ENCODE data around the gene PCSK1. TPM values are rescaled to one million over a fixed set of nuclear protein-coding genes. Genes with fewer than 3 reads are reported as not detected.
"Not testable (repeated sequence)": the region's sequence is repeated elsewhere in the genome, so short reads cannot be mapped to it uniquely, and the experiment has no call there.

PCSK1 gene
- total and polyA plus RNA-seq, 4 donors: 0.13 to 7.7 (median 1.6) TPM

DNA sequence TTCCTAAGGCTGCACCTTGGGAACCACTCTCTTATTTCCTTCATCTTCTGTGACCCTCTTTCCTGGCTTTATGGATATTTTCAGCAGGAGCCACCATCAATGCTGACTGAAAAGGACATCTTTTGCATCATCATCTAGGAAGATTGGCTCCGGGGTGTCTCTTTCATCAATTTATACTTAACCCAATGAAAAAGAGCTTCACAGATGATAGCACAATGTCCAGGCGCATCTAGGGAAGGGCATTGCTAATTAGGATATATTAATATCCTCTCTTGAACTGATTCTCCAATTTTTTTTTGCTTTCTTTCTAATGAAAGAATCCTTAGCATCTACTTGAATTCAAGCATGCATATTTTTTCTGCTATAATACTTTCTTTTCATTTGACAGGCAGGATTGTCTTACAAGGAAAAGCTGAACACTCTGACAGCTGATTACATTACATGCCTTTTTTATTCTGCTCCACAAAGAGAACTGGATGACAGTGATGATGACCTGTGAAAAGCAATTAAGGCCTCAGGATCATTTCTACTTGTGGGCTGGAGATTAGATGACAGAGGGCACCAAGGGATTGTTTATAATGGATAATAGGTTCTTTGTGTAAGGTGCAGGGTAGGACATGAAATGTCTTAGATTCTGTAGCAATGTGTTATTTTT is 60.2 kb downstream of the PCSK1 start:
- Histone ChIP-seq H3K36me3 (ENCODE audit: control insufficient read depth in 1 of 2, insufficient read depth in 2 of 2, low read length in 1 of 2) (no peaks in the 10 kb centered on the region), H3K4me3 (ENCODE audit: low read length in 2 of 2) (no peak overlapping the region), H3K4me1 (ENCODE audit: control insufficient read depth in 1 of 2, insufficient read depth in 2 of 2, low read length in 2 of 2) (no peaks in the 10 kb centered on the region), H3K27ac (ENCODE audit: low read depth in 1 of 2, low read length in 2 of 2) (no peak overlapping the region), H3K9me3 (ENCODE audit: control insufficient read depth, low read length) (no peaks in the 10 kb centered on the region), H3K27me3 (ENCODE audit: control insufficient read depth in 1 of 2, insufficient read depth in 2 of 2, low read length in 1 of 2) (no peaks in the 10 kb centered on the region)
- WGBS, 2 donors: 93 to 96% methylated on average over 2 of the region's 2 CpGs
- ATAC-seq (ENCODE audit: low FRiP score): no peak
- no peak for DNase-seq
- intact Hi-C loops (cut with DNase I): no loop called here

DNA sequence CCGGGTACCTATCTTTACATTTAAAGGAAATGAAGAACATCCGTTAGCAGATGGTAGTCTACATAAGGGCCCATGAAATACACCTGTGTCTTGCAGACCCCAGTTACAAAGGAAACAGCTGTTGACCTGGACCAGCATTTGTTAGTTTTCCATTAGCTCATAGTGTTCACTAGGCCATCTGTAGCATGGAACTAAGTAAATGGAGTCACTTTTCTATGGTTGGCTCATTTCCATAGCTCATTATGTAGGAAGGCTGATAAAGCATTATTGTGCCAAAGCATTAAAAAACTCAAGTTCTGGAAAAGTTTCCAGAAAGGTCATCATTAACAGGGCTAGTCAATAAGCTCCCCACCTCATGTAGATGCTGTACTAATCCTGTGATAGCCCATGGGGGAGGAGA is 62.1 kb downstream of the PCSK1 start:
- H3K36me3 ChIP-seq (ENCODE audit: control insufficient read depth in 1 of 2, insufficient read depth in 2 of 2, low read length in 1 of 2): no peaks in the 10 kb centered on the region
- H3K4me3 ChIP-seq (ENCODE audit: low read length in 2 of 2): no peak overlapping the region
- ATAC-seq (ENCODE audit: low FRiP score) (no peak), DNase-seq (no peak)
- H3K4me1 ChIP-seq (ENCODE audit: control insufficient read depth in 1 of 2, insufficient read depth in 2 of 2, low read length in 2 of 2): no peaks in the 10 kb centered on the region
- no peak overlapping the region for H3K27ac ChIP-seq (ENCODE audit: low read depth in 1 of 2, low read length in 2 of 2)
- intact Hi-C loops (cut with DNase I): no loop called here
- WGBS, 2 donors: 92 to 93% methylated on average over 2 of the region's 2 CpGs
- no peaks in the 10 kb centered on the region for H3K27me3 ChIP-seq (ENCODE audit: control insufficient read depth in 1 of 2, insufficient read depth in 2 of 2, low read length in 1 of 2)
- H3K9me3 ChIP-seq (ENCODE audit: control insufficient read depth, low read length): no peaks in the 10 kb centered on the region

DNA sequence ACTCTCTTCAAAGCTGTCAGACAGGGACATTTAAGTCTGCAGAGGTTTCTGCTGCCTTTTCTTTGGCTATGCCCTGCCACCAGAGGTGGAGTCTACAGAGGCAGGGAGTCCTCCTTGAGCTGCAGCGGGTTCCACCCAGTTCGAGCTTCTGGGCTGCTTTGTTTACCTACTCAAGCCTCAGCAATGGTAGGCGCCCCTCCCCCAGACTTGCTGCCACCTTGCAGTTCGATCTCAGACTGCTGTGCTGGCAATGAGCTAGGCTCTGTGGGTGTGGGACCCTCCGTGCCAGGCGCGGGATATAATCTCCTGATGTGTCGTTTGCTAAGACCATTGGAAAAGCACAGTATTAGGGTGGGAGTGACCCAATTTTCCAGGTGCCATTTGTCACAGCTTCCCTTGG is 65.7 kb downstream of the PCSK1 start:
- DNase-seq; H3K9me3 ChIP-seq (ENCODE audit: control insufficient read depth, low read length); H3K4me3 ChIP-seq (ENCODE audit: low read length in 2 of 2); ATAC-seq (ENCODE audit: low FRiP score); H3K4me1 ChIP-seq (ENCODE audit: control insufficient read depth in 1 of 2, insufficient read depth in 2 of 2, low read length in 2 of 2); intact Hi-C loops (cut with DNase I); H3K27ac ChIP-seq (ENCODE audit: low read depth in 1 of 2, low read length in 2 of 2); H3K27me3 ChIP-seq (ENCODE audit: control insufficient read depth in 1 of 2, insufficient read depth in 2 of 2, low read length in 1 of 2); H3K36me3 ChIP-seq (ENCODE audit: control insufficient read depth in 1 of 2, insufficient read depth in 2 of 2, low read length in 1 of 2): not testable (repeated sequence)
- 88 to 94% methylated on average over 8 of the region's 8 CpGs for WGBS, 2 donors

DNA sequence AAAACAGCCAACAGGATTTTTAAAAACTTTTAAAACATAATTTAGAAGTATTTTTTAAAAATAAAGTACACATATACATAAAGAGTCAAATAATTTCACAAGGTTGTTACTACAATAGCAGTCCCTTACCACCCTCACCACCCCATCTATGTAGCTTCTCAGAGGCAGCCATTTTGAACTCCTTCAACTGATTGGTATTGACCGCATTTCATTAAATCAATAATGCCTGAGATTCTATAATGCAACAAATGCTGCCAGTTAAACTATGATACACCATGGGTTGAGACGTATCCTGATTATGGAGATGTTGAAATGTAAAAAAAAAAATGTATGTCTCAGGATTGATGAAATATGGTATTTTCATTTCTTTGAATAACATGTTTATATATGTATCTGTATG is 78.8 kb downstream of the PCSK1 start:
- 97 to 99% methylated on average over 2 of the region's 2 CpGs for WGBS, 2 donors
- H3K9me3 ChIP-seq (ENCODE audit: control insufficient read depth, low read length): no peaks in the 10 kb centered on the region
- no peaks in the 10 kb centered on the region for H3K4me1 ChIP-seq (ENCODE audit: control insufficient read depth in 1 of 2, insufficient read depth in 2 of 2, low read length in 2 of 2)
- no peaks in the 10 kb centered on the region for H3K27me3 ChIP-seq (ENCODE audit: control insufficient read depth in 1 of 2, insufficient read depth in 2 of 2, low read length in 1 of 2)
- no peak for DNase-seq
- no peak overlapping the region for H3K4me3 ChIP-seq (ENCODE audit: low read length in 2 of 2)
- intact Hi-C loops (cut with DNase I): no loop called here
- no peak for ATAC-seq (ENCODE audit: low FRiP score)
- H3K36me3 ChIP-seq (ENCODE audit: control insufficient read depth in 1 of 2, insufficient read depth in 2 of 2, low read length in 1 of 2): no peaks in the 10 kb centered on the region
- no peak overlapping the region for H3K27ac ChIP-seq (ENCODE audit: low read depth in 1 of 2, low read length in 2 of 2)

DNA sequence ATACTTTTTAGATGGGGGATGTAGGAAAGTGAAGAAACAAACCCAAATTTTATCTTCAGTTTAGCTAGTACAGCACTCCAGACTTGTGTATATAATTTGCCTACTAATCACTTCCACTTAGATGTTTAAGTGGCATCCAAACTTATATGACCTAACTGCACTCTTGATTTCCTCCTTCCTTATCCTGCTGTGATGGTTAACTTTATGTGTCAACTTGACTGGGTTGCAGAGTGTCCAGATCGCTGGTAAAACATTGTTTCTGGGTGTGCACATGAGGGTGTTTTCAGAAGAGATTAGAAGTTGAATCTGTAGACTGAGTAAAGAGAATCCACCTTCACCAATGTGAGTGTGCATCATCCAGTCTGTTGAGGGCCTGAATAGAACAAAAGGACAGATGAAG is 79.8 kb downstream of the PCSK1 start:
- DNase-seq (no peak), ATAC-seq (ENCODE audit: low FRiP score) (no peak)
- intact Hi-C loops (cut with DNase I): no loop called here
- WGBS, 2 donors: 79 to 89% methylated on average over 1 of the region's 1 CpG
- H3K36me3 ChIP-seq (ENCODE audit: control insufficient read depth in 1 of 2, insufficient read depth in 2 of 2, low read length in 1 of 2): no peaks in the 10 kb centered on the region
- no peak overlapping the region for H3K4me3 ChIP-seq (ENCODE audit: low read length in 2 of 2)
- H3K27ac ChIP-seq (ENCODE audit: low read depth in 1 of 2, low read length in 2 of 2): no peak overlapping the region
- H3K27me3 ChIP-seq (ENCODE audit: control insufficient read depth in 1 of 2, insufficient read depth in 2 of 2, low read length in 1 of 2): no peaks in the 10 kb centered on the region
- H3K9me3 ChIP-seq (ENCODE audit: control insufficient read depth, low read length): no peaks in the 10 kb centered on the region
- H3K4me1 ChIP-seq (ENCODE audit: control insufficient read depth in 1 of 2, insufficient read depth in 2 of 2, low read length in 2 of 2): no peaks in the 10 kb centered on the region

DNA sequence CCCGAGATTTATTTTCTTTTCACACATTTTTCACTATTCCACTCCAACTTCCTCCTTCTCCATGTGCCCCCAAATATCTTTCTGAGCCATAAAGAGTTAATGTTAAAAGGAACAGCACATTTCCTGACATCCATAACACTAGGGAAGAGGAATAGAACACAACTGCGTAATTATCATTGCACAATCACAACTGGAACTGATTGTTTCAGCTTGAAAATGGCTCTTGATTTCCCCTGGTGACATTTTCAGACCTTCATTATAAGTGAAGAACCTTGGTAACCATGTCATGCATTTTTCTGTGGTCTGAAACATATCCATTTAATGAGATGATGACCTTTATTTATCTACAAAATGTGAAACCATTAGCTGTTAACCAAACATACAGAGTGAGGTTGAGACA is 82.4 kb downstream of the PCSK1 start:
- H3K9me3 ChIP-seq (ENCODE audit: control insufficient read depth, low read length): no peaks in the 10 kb centered on the region
- WGBS, 2 donors: 78 to 82% methylated on average over 2 of the region's 2 CpGs
- H3K27ac ChIP-seq (ENCODE audit: low read depth in 1 of 2, low read length in 2 of 2): no peak overlapping the region
- no peaks in the 10 kb centered on the region for H3K27me3 ChIP-seq (ENCODE audit: control insufficient read depth in 1 of 2, insufficient read depth in 2 of 2, low read length in 1 of 2)
- H3K4me3 ChIP-seq (ENCODE audit: low read length in 2 of 2): no peak overlapping the region
- no peaks in the 10 kb centered on the region for H3K36me3 ChIP-seq (ENCODE audit: control insufficient read depth in 1 of 2, insufficient read depth in 2 of 2, low read length in 1 of 2)
- DNase-seq (no peak), ATAC-seq (ENCODE audit: low FRiP score) (no peak)
- intact Hi-C loops (cut with DNase I): no loop called here
- no peaks in the 10 kb centered on the region for H3K4me1 ChIP-seq (ENCODE audit: control insufficient read depth in 1 of 2, insufficient read depth in 2 of 2, low read length in 2 of 2)

DNA sequence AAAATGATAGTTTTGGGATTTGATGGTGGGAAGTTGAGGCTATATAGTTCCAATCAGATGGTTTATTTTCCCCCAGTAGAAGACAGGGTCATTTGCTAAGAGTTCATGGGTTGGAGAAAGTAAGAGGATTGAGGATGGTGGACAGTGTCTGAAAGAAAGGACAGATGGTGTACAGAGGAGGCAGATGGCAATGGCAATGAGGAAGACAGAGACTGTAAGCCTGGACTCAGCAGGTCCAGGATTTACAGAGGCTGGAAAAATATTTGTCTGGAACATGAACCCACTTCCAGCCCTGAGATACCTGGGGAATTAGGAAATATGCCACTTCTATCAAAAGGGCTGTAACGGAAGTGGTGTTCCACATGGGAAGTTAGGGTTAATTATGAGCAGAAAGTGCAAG is 84.5 kb downstream of the PCSK1 start:
- WGBS, 2 donors: 91 to 100% methylated on average over 1 of the region's 1 CpG
- H3K4me3 ChIP-seq (ENCODE audit: low read length in 2 of 2): no peak overlapping the region
- H3K36me3 ChIP-seq (ENCODE audit: control insufficient read depth in 1 of 2, insufficient read depth in 2 of 2, low read length in 1 of 2): no peaks in the 10 kb centered on the region
- no peaks in the 10 kb centered on the region for H3K27me3 ChIP-seq (ENCODE audit: control insufficient read depth in 1 of 2, insufficient read depth in 2 of 2, low read length in 1 of 2)
- ATAC-seq (ENCODE audit: low FRiP score): no peak
- H3K9me3 ChIP-seq (ENCODE audit: control insufficient read depth, low read length): no peaks in the 10 kb centered on the region
- no peaks in the 10 kb centered on the region for H3K4me1 ChIP-seq (ENCODE audit: control insufficient read depth in 1 of 2, insufficient read depth in 2 of 2, low read length in 2 of 2)
- H3K27ac ChIP-seq (ENCODE audit: low read depth in 1 of 2, low read length in 2 of 2): no peak overlapping the region
- intact Hi-C loops (cut with DNase I): loop anchor here in 1 of 2 donors (10.0 kb wide), 1 partner anchor 356 kb away; no protein-coding TSS in a partner anchor
- no peak for DNase-seq

DNA sequence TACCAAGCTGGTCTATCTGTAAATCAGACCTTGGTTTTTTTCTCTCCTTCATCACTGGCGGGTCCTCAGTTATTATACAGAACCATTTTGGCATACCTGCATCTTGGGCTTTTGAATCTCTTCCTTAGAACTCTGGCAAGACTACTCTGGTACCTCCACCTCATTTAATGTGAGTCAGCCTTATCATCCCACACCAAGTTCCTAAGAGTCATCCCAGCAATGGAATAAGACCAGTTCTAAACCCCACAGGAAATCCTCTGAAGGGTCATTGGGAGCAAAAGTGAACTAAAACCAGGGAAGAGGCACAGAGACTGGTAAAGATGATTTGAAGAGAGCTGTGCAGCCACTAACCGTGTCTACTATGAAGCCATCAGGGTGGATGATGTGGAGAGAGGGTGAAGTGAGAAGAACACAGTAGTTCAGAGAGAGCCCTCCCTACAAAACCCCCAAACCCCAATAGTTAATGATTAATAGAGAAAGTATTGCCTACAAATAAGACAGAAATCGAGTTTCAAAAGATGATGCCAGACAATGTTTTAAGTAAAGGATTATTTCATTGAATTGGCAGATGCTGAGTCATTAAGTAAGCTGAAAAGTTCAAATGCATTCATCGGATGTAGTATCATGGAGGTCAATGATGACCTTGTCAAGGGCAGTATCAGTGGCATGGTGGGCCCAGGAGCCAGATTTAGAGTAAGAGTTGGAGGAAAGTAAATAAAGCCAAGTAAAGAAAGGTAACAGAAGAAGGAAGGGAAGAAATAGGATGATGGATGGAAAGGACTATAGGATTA is 85.4 kb downstream of the PCSK1 start:
- 89 to 90% methylated on average over 4 of the region's 4 CpGs for WGBS, 2 donors

More for the DNA sequence above, 85.4 kb downstream of the PCSK1 start:
- intact Hi-C loops (cut with DNase I): loop anchor here (1.0 to 10.0 kb wide), 2 partner anchors 255 to 357 kb away; no protein-coding TSS in a partner anchor
- ATAC-seq (ENCODE audit: low FRiP score): no peak
- Histone ChIP-seq H3K27me3 (ENCODE audit: control insufficient read depth in 1 of 2, insufficient read depth in 2 of 2, low read length in 1 of 2) (no peaks in the 10 kb centered on the region), H3K4me1 (ENCODE audit: control insufficient read depth in 1 of 2, insufficient read depth in 2 of 2, low read length in 2 of 2) (no peaks in the 10 kb centered on the region), H3K27ac (ENCODE audit: low read depth in 1 of 2, low read length in 2 of 2) (no peak overlapping the region), H3K4me3 (ENCODE audit: low read length in 2 of 2) (no peak overlapping the region), H3K36me3 (ENCODE audit: control insufficient read depth in 1 of 2, insufficient read depth in 2 of 2, low read length in 1 of 2) (no peaks in the 10 kb centered on the region), H3K9me3 (ENCODE audit: control insufficient read depth, low read length) (no peaks in the 10 kb centered on the region)
- DNase-seq: no peak

Data from aorta (tissue), 5 donors.